Measurements from ENCODE around the gene PLCD1.
A peak's percentile ranks its signal among the peaks of the same experiment; 100 is the strongest.

The PLCD1 gene

DNA sequence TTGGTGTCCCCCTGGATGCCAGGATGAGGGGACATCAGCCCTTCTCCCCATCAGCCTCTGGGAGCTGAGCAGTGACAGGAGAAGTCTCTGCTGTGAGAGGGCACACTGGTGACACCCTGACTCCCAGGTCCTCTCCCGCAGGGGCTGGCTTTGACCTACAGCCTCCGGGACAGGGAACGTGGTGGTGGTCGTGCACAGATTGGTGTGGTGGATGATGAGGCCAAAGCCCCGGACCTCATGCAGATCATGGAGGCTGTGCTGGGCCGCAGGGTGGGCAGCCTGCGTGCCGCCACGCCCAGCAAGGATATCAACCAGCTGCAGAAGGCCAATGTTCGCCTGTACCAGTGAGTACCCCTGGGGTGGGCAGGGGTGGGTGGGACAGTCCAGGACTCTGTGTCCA is 32.1 kb downstream of the PLCD1 start:
- Histone ChIP-seq H3K27ac (peak overlapping the region in 1 of 2 donors; percentile 98), H3K4me3 (no peak overlapping the region)
- DNase-seq (ENCODE audit: low spot score) = no peak
- TF ChIP-seq, protein P1, sequence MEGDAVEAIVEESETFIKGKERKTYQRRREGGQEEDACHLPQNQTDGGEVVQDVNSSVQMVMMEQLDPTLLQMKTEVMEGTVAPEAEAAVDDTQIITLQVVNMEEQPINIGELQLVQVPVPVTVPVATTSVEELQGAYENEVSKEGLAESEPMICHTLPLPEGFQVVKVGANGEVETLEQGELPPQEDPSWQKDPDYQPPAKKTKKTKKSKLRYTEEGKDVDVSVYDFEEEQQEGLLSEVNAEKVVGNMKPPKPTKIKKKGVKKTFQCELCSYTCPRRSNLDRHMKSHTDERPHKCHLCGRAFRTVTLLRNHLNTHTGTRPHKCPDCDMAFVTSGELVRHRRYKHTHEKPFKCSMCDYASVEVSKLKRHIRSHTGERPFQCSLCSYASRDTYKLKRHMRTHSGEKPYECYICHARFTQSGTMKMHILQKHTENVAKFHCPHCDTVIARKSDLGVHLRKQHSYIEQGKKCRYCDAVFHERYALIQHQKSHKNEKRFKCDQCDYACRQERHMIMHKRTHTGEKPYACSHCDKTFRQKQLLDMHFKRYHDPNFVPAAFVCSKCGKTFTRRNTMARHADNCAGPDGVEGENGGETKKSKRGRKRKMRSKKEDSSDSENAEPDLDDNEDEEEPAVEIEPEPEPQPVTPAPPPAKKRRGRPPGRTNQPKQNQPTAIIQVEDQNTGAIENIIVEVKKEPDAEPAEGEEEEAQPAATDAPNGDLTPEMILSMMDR (IDR thresholded peaks at IDR 0.05) = no peak

- peak overlapping the region in 1 of 2 donors; percentile 98 for H3K27ac ChIP-seq
- no peak for DNase-seq (ENCODE audit: low spot score)
- TF ChIP-seq, protein P1 (IDR thresholded peaks at IDR 0.05) = peak; percentile 81
- no peak overlapping the region for H3K4me3 ChIP-seq
Observed at GRCh38 chr3:37996785-37997301, 32.6 kb downstream of the PLCD1 start.

GRCh38 chr3:37995652-37996641 is 33.5 kb downstream of the PLCD1 start:
- peak; percentile 66 for DNase-seq (ENCODE audit: low spot score)
- Histone ChIP-seq H3K4me3 (no peak overlapping the region), H3K27ac (no peak overlapping the region)
- TF ChIP-seq, protein P1 (IDR thresholded peaks at IDR 0.05) = no peak

DNA sequence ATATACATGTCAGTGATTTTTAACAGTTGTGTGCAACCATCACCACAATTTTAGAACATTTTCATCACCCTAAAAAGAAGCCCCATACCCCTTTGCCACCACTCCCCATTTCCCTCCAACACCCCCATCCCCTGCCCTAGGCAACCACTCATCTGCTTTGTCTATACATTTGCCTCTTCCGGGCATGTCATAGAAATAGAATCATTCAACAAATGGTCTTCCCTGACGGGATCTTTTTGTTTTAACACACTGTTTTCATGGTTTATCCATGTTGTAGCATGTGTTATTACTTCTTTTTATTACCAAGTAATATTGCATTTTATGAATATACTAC is 34.8 kb downstream of the PLCD1 start:
- Histone ChIP-seq H3K27ac (peak overlapping the region in 1 of 2 donors; percentile 89), H3K4me3 (peak overlapping the region; percentile 90)
- TF ChIP-seq, protein P1 (IDR thresholded peaks at IDR 0.05) = no peak
- no peak for DNase-seq (ENCODE audit: low spot score)

DNA sequence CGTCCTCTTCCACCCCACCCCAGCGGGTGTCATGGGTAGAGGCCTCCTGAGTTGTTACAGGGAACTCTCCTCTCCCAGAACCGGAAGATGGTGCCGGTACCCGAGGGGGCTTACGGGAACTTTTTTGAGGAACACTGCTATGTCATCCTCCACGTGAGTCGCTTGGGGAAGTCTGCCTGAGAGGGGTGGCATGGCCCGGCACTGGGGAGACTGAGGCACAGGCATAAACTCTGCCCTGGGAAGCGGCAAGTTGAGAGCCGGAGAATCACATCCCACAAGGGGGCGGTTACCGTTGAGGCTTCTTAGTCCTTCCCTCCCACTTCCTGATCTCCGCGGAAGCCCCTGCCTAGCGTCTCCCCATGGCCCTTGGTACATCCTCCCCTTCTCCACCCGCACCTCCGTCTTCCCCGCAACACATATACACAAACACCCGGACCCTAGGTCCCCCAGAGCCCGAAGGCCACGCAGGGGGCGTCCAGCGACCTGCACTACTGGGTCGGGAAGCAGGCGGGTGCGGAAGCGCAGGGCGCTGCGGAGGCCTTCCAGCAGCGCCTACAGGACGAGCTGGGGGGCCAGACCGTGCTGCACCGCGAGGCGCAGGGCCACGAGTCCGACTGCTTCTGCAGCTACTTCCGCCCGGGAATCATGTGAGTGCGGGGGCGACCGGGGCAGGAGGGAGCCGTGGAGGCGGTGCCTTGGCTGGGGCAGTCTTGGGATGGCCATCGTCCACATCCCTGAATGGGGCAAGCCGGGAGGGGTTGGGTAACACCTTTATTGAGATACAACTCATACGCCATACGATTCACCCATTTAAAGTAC is 35.4 kb downstream of the PLCD1 start:
- H3K27ac ChIP-seq = peak overlapping the region; percentile 62 to 89
- DNase-seq (ENCODE audit: low spot score) = peak; percentile 90

GRCh38 chr3:37993460-37993819 is 36.0 kb downstream of the PLCD1 start:
- Histone ChIP-seq H3K4me3 (peak overlapping the region; percentile 90), H3K27ac (peak overlapping the region; percentile 62 to 89)
- TF ChIP-seq, protein P1 (IDR thresholded peaks at IDR 0.05) = no peak
- no peak for DNase-seq (ENCODE audit: low spot score)

More for the DNA sequence above, 35.4 kb downstream of the PLCD1 start:
- H3K4me3 ChIP-seq = peak overlapping the region; percentile 90
- TF ChIP-seq, protein P1 (IDR thresholded peaks at IDR 0.05) = no peak
